HCT116 (cell line): Measurements from ENCODE around the gene RSAD1. TPM values are rescaled to one million over a fixed set of nuclear protein-coding genes. Genes with fewer than 3 reads are reported as not detected.

Experiments used
- ATAC-seq: fragments of 200-7000 bp; cut with Tn5 transposase; 2 replicates; pipeline ENCODE4 v1.9.1; 2020; ENCODE audit warnings: mild to moderate bottlenecking, moderate library complexity
- BruUV-seq: library from RNA; stranded (reverse); fragments of 400-500 nt; replicated peaks from 2 replicates; lab custom pipeline; 2021; lab: Mats Ljungman, UMichigan
- CTCF ChIA-PET: fragments of 300-600 bp; sonication (Branson Sonifier 250); formaldehyde crosslinking; loops from one replicate; lab custom pipeline; 2021; ENCODE audit warnings: antibody characterized with exemption; lab: Charles Lee
- POLR2A ChIA-PET: fragments of 300-600, 350-600 bp; sonication (Branson Sonifier 250); formaldehyde crosslinking; loops from one replicate; lab custom pipeline; 2021; ENCODE audit warnings: antibody characterized with exemption; lab: Charles Lee
- RAD21 ChIA-PET, 2 experiments: fragments of 300-600 bp; sonication (Branson Sonifier 250); formaldehyde crosslinking; loops; one replicate each; lab custom pipeline; 2023; ENCODE audit warnings: low total read pairs in 2 of 2; ENCODE audit not compliant: uncharacterized antibody in 2 of 2, unreplicated experiment in 2 of 2, low non-redundant PET in 1 of 2; lab: Charles Lee
- DNase-seq: peaks from one replicate; pipeline ENCODE4 v3.0.0-alpha.2; 2010; ENCODE audit warnings: low read depth, low spot score
- H2AFZ ChIP-seq: fragments of 200-600 bp; shearing (Covaris generic), sonication (generic); 2 replicates; pipeline ENCODE4 v1.6.1; 2017; ENCODE audit warnings: low read depth, mixed run types, mixed read lengths, antibody characterized with exemption, low read length; ENCODE audit not compliant: poor library complexity, severe bottlenecking
- H3K27ac ChIP-seq: 2 replicates; pipeline ENCODE4 v1.5.1; 2012; ENCODE audit warnings: low read depth, low read length
- H3K27me3 ChIP-seq: fragments of 200-600 bp; sonication (generic); 2 replicates; pipeline ENCODE4 v1.6.1; 2016; ENCODE audit warnings: mixed run types, low read length, mixed read lengths; ENCODE audit not compliant: insufficient read depth
- H3K36me3 ChIP-seq, 2 experiments: fragments of 200-500 bp in 1 of 2; fragments of 200-600 bp in 1 of 2; sonication (Bioruptor generic) in 1 of 2; sonication (generic) in 1 of 2; 2 replicates each; pipeline versions ENCODE4 v1.5.1 to v1.6.1; 2014 to 2016; ENCODE audit warnings: low read length in 2 of 2, inconsistent platforms in 1 of 2, mixed read lengths in 1 of 2, mixed run types in 1 of 2; ENCODE audit not compliant: insufficient read depth in 2 of 2, control insufficient read depth in 1 of 2
- H3K4me1 ChIP-seq, 2 experiments: fragments of 200-600 bp in 1 of 2; sonication (generic) in 1 of 2; 2 replicates each; pipeline versions ENCODE4 v1.5.1 to v1.6.1; 2012 to 2017; ENCODE audit warnings: low read length in 2 of 2, inconsistent platforms in 1 of 2, mild to moderate bottlenecking in 1 of 2, mixed read lengths in 1 of 2, mixed run types in 1 of 2, moderate library complexity in 1 of 2; ENCODE audit not compliant: insufficient read depth in 2 of 2, control insufficient read depth in 1 of 2
- H3K4me2 ChIP-seq: fragments of 200-600 bp; sonication (generic); 2 replicates; pipeline ENCODE4 v1.6.1; 2017; ENCODE audit warnings: mixed run types, low read length, mixed read lengths
- H3K4me3 ChIP-seq, 2 experiments: fragments of 200-600 bp in 1 of 2; sonication (generic) in 1 of 2; replicated peaks in 1 of 2; 2 replicates each; pipeline ENCODE4 v1.5.1; 2011 to 2016; ENCODE audit warnings: low read length in 2 of 2, control low read depth in 1 of 2, low read depth in 1 of 2, mild to moderate bottlenecking in 1 of 2, mixed read lengths in 1 of 2, mixed run types in 1 of 2
- H3K79me2 ChIP-seq: fragments of 200-600 bp; sonication (generic); 2 replicates; pipeline ENCODE4 v1.6.1; 2017; ENCODE audit warnings: mild to moderate bottlenecking, mixed run types, low read length, moderate library complexity, mixed read lengths; ENCODE audit not compliant: insufficient read depth
- H3K9ac ChIP-seq: fragments of 200-600 bp; sonication (generic); 2 replicates; pipeline ENCODE4 v1.6.1; 2016; ENCODE audit warnings: low read length, mixed read lengths
- H3K9me2 ChIP-seq: fragments of 200-600 bp; sonication (generic), shearing (Covaris generic); 2 replicates; pipeline ENCODE4 v1.6.1; 2017; ENCODE audit warnings: mixed run types, mild to moderate bottlenecking, moderate library complexity; ENCODE audit not compliant: insufficient read depth
- H3K9me3 ChIP-seq, 2 experiments: fragments of 200-500 bp in 1 of 2; fragments of 200-600 bp in 1 of 2; sonication (Bioruptor generic) in 1 of 2; sonication (generic) in 1 of 2; 2 replicates each; pipeline ENCODE4 v1.6.1; 2014 to 2017; ENCODE audit warnings: low read length in 2 of 2, mixed read lengths in 2 of 2, inconsistent platforms in 1 of 2, low read depth in 1 of 2, mild to moderate bottlenecking in 1 of 2, mixed run types in 1 of 2, moderate library complexity in 1 of 2; ENCODE audit not compliant: control insufficient read depth in 1 of 2, insufficient read depth in 1 of 2
- H4K20me1 ChIP-seq: fragments of 200-600 bp; sonication (generic), shearing (Covaris generic); 2 replicates; pipeline ENCODE4 v1.6.1; 2017; ENCODE audit warnings: mixed run types, mild to moderate bottlenecking, moderate library complexity; ENCODE audit not compliant: insufficient read depth
- ATF3 ChIP-seq: IDR thresholded peaks from 2 replicates; pipeline ENCODE4 v1.6.1; 2012
- CTCF ChIP-seq, 3 experiments: fragments of 200-600 bp in 1 of 3; sonication (generic) in 1 of 3; IDR thresholded peaks in 2 of 3; conservative IDR thresholded peaks in 1 of 3; 2 replicates each; pipeline ENCODE4 v1.5.1; 2012 to 2017; ENCODE audit warnings: low read depth in 2 of 3, low read length in 2 of 3, antibody characterized with exemption in 1 of 3, borderline replicate concordance in 1 of 3, control low read depth in 1 of 3, mild to moderate bottlenecking in 1 of 3, mixed read lengths in 1 of 3, mixed run types in 1 of 3, moderate library complexity in 1 of 3; ENCODE audit not compliant: insufficient read depth in 1 of 3
- FOSL1 ChIP-seq: IDR thresholded peaks from 2 replicates; pipeline ENCODE4 v1.6.1; 2012; ENCODE audit warnings: low read depth
- POLR2A ChIP-seq: IDR thresholded peaks from 2 replicates; pipeline ENCODE4 v1.7.0; 2011; ENCODE audit warnings: borderline replicate concordance; ENCODE audit not compliant: insufficient read depth, insufficient read length; ENCODE audit errors: extremely low read depth
- SP1 ChIP-seq: IDR thresholded peaks from 2 replicates; pipeline ENCODE4 v1.6.1; 2012; ENCODE audit warnings: low read depth
- SRF ChIP-seq: IDR thresholded peaks from 2 replicates; pipeline ENCODE4 v1.6.1; 2012; ENCODE audit warnings: low read depth
- TCF7L2 ChIP-seq: IDR thresholded peaks from 2 replicates; pipeline ENCODE4 v1.7.0; 2011; ENCODE audit warnings: borderline replicate concordance, inconsistent platforms; ENCODE audit not compliant: insufficient read depth, insufficient read length; ENCODE audit errors: extremely low read depth
- ZBTB33 ChIP-seq: IDR thresholded peaks from 2 replicates; pipeline ENCODE4 v1.6.1; 2011; ENCODE audit warnings: mild to moderate bottlenecking, low read length, moderate library complexity; ENCODE audit not compliant: insufficient replicate concordance; ENCODE audit errors: extremely low read depth
- ZFX ChIP-seq: fragments of 450-650 bp; IDR thresholded peaks from 2 replicates; pipeline ENCODE4 v1.6.1; 2017
- intact Hi-C: fragments of 100-400 bp; cut with micrococcal nuclease; formaldehyde crosslinking; loops from 2 replicates; pipeline ENCODE4 v1.10.0; 2022
- total RNA-seq: library from RNA; stranded (reverse); gene quantifications from one replicate; pipeline ENCODE4 v1.2.1, GENCODE V29; 2021; ENCODE audit not compliant: unreplicated experiment

The RSAD1 gene
- total RNA-seq, 1 experiment from 2014 or later, result 82.7 TPM

GRCh38 chr17:50478391-50479381, at the start of gene RSAD1 (continued):
- peak; percentile 59 for TF ChIP-seq ZBTB33
- TF ChIP-seq SRF, result no peak; the same call in 1 of the 2 replicates
- no peak; the same call in 1 of the 2 replicates for TF ChIP-seq SP1
- no peak for TF ChIP-seq ATF3

- no peak overlapping the region for H3K4me2 ChIP-seq
- ATAC-seq (no peak), DNase-seq (no peak)
- no peaks in the 10 kb centered on the region for H4K20me1 ChIP-seq
- ChIA-PET POLR2A (no interaction called here), RAD21 (no interaction called here), CTCF (interaction anchor here (4.3 kb wide), 1 partner anchor 32 kb away, joined by 20 read pairs; the partner anchor contains the start of gene LRRC59)
- BruUV-seq, result no TSS peak
- no peaks in the 10 kb centered on the region for H3K9me2 ChIP-seq
- no peaks in the 10 kb centered on the region for H3K9me3 ChIP-seq
- H3K27ac ChIP-seq, result no peak overlapping the region
- H3K9ac ChIP-seq, result no peak overlapping the region
- H2AFZ ChIP-seq, result no peak overlapping the region
- H3K4me3 ChIP-seq, result no peak overlapping the region
- TF ChIP-seq ZFX (no peak), TCF7L2 (no peak), ATF3 (no peak), POLR2A (no peak), FOSL1 (no peak), SP1 (no peak), CTCF (IDR thresholded peaks at IDR 0.05 in 2 of 3, conservative IDR thresholded peaks at IDR 0.05 in 1 of 3; ENCODE audit: borderline replicate concordance in 1 of 3, insufficient read depth in 1 of 3, low read depth in 2 of 3, low read length in 2 of 3) (no peak)
- H3K4me1 ChIP-seq, result peaks cover 12 to 28% of the 10 kb centered on the region in 2 experiments
- no peaks in the 10 kb centered on the region for H3K27me3 ChIP-seq
- H3K36me3 ChIP-seq, result no peaks in the 10 kb centered on the region; a peak in 1 of 4 replicates
- 0 out of 2 replicates have a peak, but pooled peaks cover 7% of the 10 kb centered on the region for H3K79me2 ChIP-seq
- intact Hi-C loops, result no loop called here
Measured at GRCh38 chr17:50429793-50430192, 48.9 kb upstream of the RSAD1 start.
